Right hindlimb (tissue), 1 donor: ENCODE results near the gene NACAD.

Experiments used
- DNase-seq: peaks from one replicate; pipeline ENCODE4 v3.0.0-alpha.2; 2018

Gene NACAD

GRCh38 chr7:45112648-45113047 lies 23.9 kb upstream of the NACAD start:
- DNase-seq, result no peak

GRCh38 chr7:45111298-45112223 lies 22.8 kb upstream of the NACAD start, which contains the start of gene TBRG4:
Gene TBRG4, minus strand, starts transcription at chr7:45111697. Its CDS starts 2,460 bp downstream, at chr7:45109237.
- peak; percentile 96 for DNase-seq

GRCh38 chr7:45108863-45109262 lies 20.1 kb upstream of the NACAD start:
- no peak for DNase-seq

- DNase-seq, result no peak
Measured at GRCh38 chr7:45107356-45107755, 18.6 kb upstream of the NACAD start.

- DNase-seq, result no peak
Measured at GRCh38 chr7:45106820-45107219, 18.1 kb upstream of the NACAD start.

GRCh38 chr7:45105588-45106188 lies 16.9 kb upstream of the NACAD start:
- DNase-seq, result no peak

GRCh38 chr7:45104844-45105587 lies 16.2 kb upstream of the NACAD start:
- no peak for DNase-seq

GRCh38 chr7:45103958-45104843 lies 15.4 kb upstream of the NACAD start:
- no peak for DNase-seq

- no peak for DNase-seq
Measured at GRCh38 chr7:45102785-45103712, 14.3 kb upstream of the NACAD start.

GRCh38 chr7:45101748-45102147 lies 13.0 kb upstream of the NACAD start:
- no peak for DNase-seq

- DNase-seq, result no peak
Measured at GRCh38 chr7:45100761-45101480, 12.2 kb upstream of the NACAD start.

- DNase-seq, result no peak
Measured at GRCh38 chr7:45099891-45100760, 11.4 kb upstream of the NACAD start.

- no peak for DNase-seq
Measured at GRCh38 chr7:45098983-45099839, 10.4 kb upstream of the NACAD start.

- DNase-seq, result no peak
Measured at GRCh38 chr7:45092931-45093235, 4.1 kb upstream of the NACAD start.

GRCh38 chr7:45092100-45092930 lies 3.5 kb upstream of the NACAD start:
- no peak for DNase-seq

- peak; percentile 66 for DNase-seq
Measured at GRCh38 chr7:45089341-45089891, 647 bp upstream of the NACAD start.

- DNase-seq, result no peak
Measured at GRCh38 chr7:45088146-45088701, 545 bp downstream of the NACAD start.
